ENCODE measurements around the gene HLA-DMB.

- TF ChIP-seq POLR2A (IDR thresholded peaks at IDR 0.05; ENCODE audit: low read depth, low read length) (no peak), TAF1 (IDR thresholded peaks at IDR 0.05; ENCODE audit: borderline replicate concordance, low read depth, low read length) (no peak), POLR2AphosphoS5 (IDR thresholded peaks at IDR 0.05; ENCODE audit: low read depth, low read length) (no peak)
Measured at GRCh38 chr6:32888576-32888975, 52.3 kb downstream of the HLA-DMB start.

Data from GM12892 (cell line).